Trophoblast cell (in vitro differentiated cells and primary cell): ENCODE results near the gene PSMD6.

Source experiments
- DNase-seq, 2 donors: peaks; one replicate each; pipeline ENCODE4 v3.0.0-alpha.2; 2016
- H2AFZ ChIP-seq: 2 replicates; pipeline ENCODE4 v1.6.1; 2013; ENCODE audit warnings: low read length, moderate library complexity, mild to moderate bottlenecking; ENCODE audit not compliant: insufficient read depth, poor library complexity
- H2AK5ac ChIP-seq: 2 replicates; pipeline ENCODE4 v1.6.1; 2013; ENCODE audit warnings: mild to moderate bottlenecking, low read length
- H2BK120ac ChIP-seq: 2 replicates; pipeline ENCODE4 v1.6.1; 2013; ENCODE audit warnings: low read length, mild to moderate bottlenecking, moderate library complexity; ENCODE audit not compliant: insufficient read depth, poor library complexity
- H2BK12ac ChIP-seq: 2 replicates; pipeline ENCODE4 v1.6.1; 2013; ENCODE audit warnings: mild to moderate bottlenecking, low read length, moderate library complexity
- H2BK5ac ChIP-seq: 2 replicates; pipeline ENCODE4 v1.6.1; 2013; ENCODE audit warnings: low read length, low read depth, moderate library complexity, mild to moderate bottlenecking; ENCODE audit not compliant: poor library complexity
- H3K14ac ChIP-seq: 2 replicates; pipeline ENCODE4 v1.6.1; 2013; ENCODE audit warnings: mild to moderate bottlenecking, low read length
- H3K18ac ChIP-seq: 2 replicates; pipeline ENCODE4 v1.6.1; 2013; ENCODE audit warnings: mild to moderate bottlenecking, low read length
- H3K23ac ChIP-seq: 2 replicates; pipeline ENCODE4 v1.6.1; 2013; ENCODE audit warnings: low read length
- H3K27ac ChIP-seq: 2 replicates; pipeline ENCODE4 v1.5.1; 2013; ENCODE audit warnings: low read depth, mild to moderate bottlenecking, inconsistent platforms, low read length, moderate library complexity
- H3K27me3 ChIP-seq: 2 replicates; pipeline ENCODE4 v1.6.1; 2013; ENCODE audit warnings: inconsistent platforms, mild to moderate bottlenecking, low read length, moderate library complexity; ENCODE audit not compliant: insufficient read depth
- H3K36me3 ChIP-seq, 2 experiments: 1 replicate in 1 of 2; 2 replicates in 1 of 2; pipeline ENCODE4 v1.6.1; 2013; ENCODE audit warnings: low read length in 2 of 2, mild to moderate bottlenecking in 2 of 2, moderate library complexity in 1 of 2; ENCODE audit not compliant: insufficient read depth in 2 of 2, control insufficient read depth in 1 of 2
- H3K4ac ChIP-seq: 2 replicates; pipeline ENCODE4 v1.6.1; 2013; ENCODE audit warnings: low read depth, mild to moderate bottlenecking, low read length, moderate library complexity
- H3K4me1 ChIP-seq, 2 experiments: 1 replicate in 1 of 2; 2 replicates in 1 of 2; pipeline ENCODE4 v1.6.1; 2013; ENCODE audit warnings: low read length in 2 of 2, mild to moderate bottlenecking in 2 of 2, moderate library complexity in 1 of 2; ENCODE audit not compliant: insufficient read depth in 2 of 2, control insufficient read depth in 1 of 2
- H3K4me2 ChIP-seq: 2 replicates; pipeline ENCODE4 v1.6.1; 2013; ENCODE audit warnings: inconsistent platforms, mild to moderate bottlenecking, low read length, moderate library complexity
- H3K4me3 ChIP-seq: 2 replicates; pipeline ENCODE4 v1.5.1; 2013; ENCODE audit warnings: mild to moderate bottlenecking, low read depth, low read length, inconsistent platforms
- H3K79me1 ChIP-seq: one replicate; pipeline ENCODE4 v1.6.1; 2013; ENCODE audit warnings: low read length
- H3K79me2 ChIP-seq: 2 replicates; pipeline ENCODE4 v1.6.1; 2013; ENCODE audit warnings: low read length, mild to moderate bottlenecking; ENCODE audit not compliant: control insufficient read depth, insufficient read depth, poor library complexity
- H3K9ac ChIP-seq: 2 replicates; pipeline ENCODE4 v1.6.1; 2013; ENCODE audit warnings: mild to moderate bottlenecking, low read length
- H3K9me3 ChIP-seq: 2 replicates; pipeline ENCODE4 v1.6.1; 2013; ENCODE audit warnings: low read depth, mild to moderate bottlenecking, control low read depth, inconsistent platforms, low read length; ENCODE audit not compliant: insufficient read depth
- H4K12ac ChIP-seq: 2 replicates; pipeline ENCODE4 v1.6.1; 2013; ENCODE audit warnings: low read depth, mild to moderate bottlenecking, low read length, moderate library complexity
- H4K8ac ChIP-seq: 2 replicates; pipeline ENCODE4 v1.6.1; 2013; ENCODE audit warnings: low read depth, mild to moderate bottlenecking, low read length, moderate library complexity
- H4K91ac ChIP-seq: one replicate; pipeline ENCODE4 v1.6.1; 2013; ENCODE audit warnings: low read depth, mild to moderate bottlenecking, low read length, moderate library complexity
- WGBS: extraction: QIAGEN DNeasy Blood & Tissue Kit; methylation state at CpG from one replicate; pipeline ENCODE4 v1.1.7; 2013; ENCODE audit warnings: missing lambda C conversion rate; ENCODE audit not compliant: insufficient read length, insufficient coverage; ENCODE audit errors: extremely low coverage; 5-methylcytosine and 5-hydroxymethylcytosine counted together

The PSMD6 gene

GRCh38 chr3:63976872-63977200, 46.5 kb downstream of the PSMD6 start:
- Histone ChIP-seq H3K27me3 (no peaks in the 10 kb centered on the region), H4K8ac (no peak overlapping the region), H2AK5ac (no peak overlapping the region), H3K36me3 (peaks cover 7 to 17% of the 10 kb centered on the region in 2 experiments), H3K27ac (no peak overlapping the region), H2AFZ (no peak overlapping the region), H3K23ac (no peak overlapping the region), H4K91ac (no peak overlapping the region), H2BK12ac (no peak overlapping the region), H3K79me2 (no peaks in the 10 kb centered on the region), H3K79me1 (peaks cover 2% of the 10 kb centered on the region), H3K14ac (no peak overlapping the region), H3K4me2 (no peak overlapping the region), H4K12ac (no peak overlapping the region), H3K9ac (no peak overlapping the region), H3K4me1 (peaks cover 4 to 6% of the 10 kb centered on the region in 2 experiments), H2BK5ac (no peak overlapping the region), H2BK120ac (no peak overlapping the region), H3K4ac (no peak overlapping the region), H3K18ac (no peak overlapping the region), H3K4me3 (no peak overlapping the region), H3K9me3 (no peaks in the 10 kb centered on the region)
- whole genome bisulfite sequencing = no CpG with 5 or more reads among the region's 2 CpGs
- no peak for DNase-seq

GRCh38 chr3:63976161-63976871, 47.0 kb downstream of the PSMD6 start:
- no peak overlapping the region for H2AK5ac ChIP-seq
- peaks cover 2% of the 10 kb centered on the region for H3K79me1 ChIP-seq
- peak; percentile 57 to 95 for DNase-seq
- no peak overlapping the region for H2BK5ac ChIP-seq
- H4K8ac ChIP-seq = no peak overlapping the region
- H2BK12ac ChIP-seq = no peak overlapping the region
- no peak overlapping the region for H3K27ac ChIP-seq
- peaks cover 7 to 17% of the 10 kb centered on the region in 2 experiments for H3K36me3 ChIP-seq
- no peak overlapping the region for H4K91ac ChIP-seq
- H2BK120ac ChIP-seq = no peak overlapping the region
- H3K9me3 ChIP-seq = no peaks in the 10 kb centered on the region
- no peak overlapping the region for H4K12ac ChIP-seq
- no peak overlapping the region for H2AFZ ChIP-seq
- no peaks in the 10 kb centered on the region for H3K79me2 ChIP-seq
- no peak overlapping the region for H3K23ac ChIP-seq
- no peak overlapping the region for H3K9ac ChIP-seq
- H3K18ac ChIP-seq = no peak overlapping the region
- peaks cover 4 to 6% of the 10 kb centered on the region in 2 experiments for H3K4me1 ChIP-seq
- no peak overlapping the region for H3K4me2 ChIP-seq
- H3K14ac ChIP-seq = no peak overlapping the region
- H3K4ac ChIP-seq = no peak overlapping the region
- WGBS = no CpG with 5 or more reads among the region's 4 CpGs
- no peaks in the 10 kb centered on the region for H3K27me3 ChIP-seq
- H3K4me3 ChIP-seq = no peak overlapping the region

DNA sequence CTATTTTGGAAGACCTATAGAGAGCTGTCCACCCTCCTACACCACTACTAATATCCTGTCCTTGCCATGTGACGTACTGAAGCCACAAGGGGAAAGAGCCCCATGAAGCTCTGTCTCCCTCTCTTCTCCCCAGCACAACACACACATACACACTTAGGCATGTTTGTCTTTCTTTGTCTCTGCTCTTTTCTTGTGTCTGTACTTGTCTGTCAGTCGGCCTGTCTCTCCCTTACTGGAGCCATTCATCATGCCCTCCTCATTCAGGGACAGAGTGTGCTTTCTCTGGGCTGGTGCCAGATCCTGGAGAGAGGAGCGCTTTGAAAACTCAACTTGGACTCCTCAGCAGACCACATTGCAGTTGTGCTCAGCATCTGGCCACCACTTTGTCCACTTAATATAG, 47.6 kb downstream of the PSMD6 start:
- H3K27me3 ChIP-seq = no peaks in the 10 kb centered on the region
- no peaks in the 10 kb centered on the region for H3K79me2 ChIP-seq
- H3K36me3 ChIP-seq = peaks cover 3 to 12% of the 10 kb centered on the region in 2 experiments
- H4K12ac ChIP-seq = no peak overlapping the region
- no peak overlapping the region for H4K8ac ChIP-seq
- H3K4me2 ChIP-seq = no peak overlapping the region
- H2BK5ac ChIP-seq = no peak overlapping the region
- peaks cover 2% of the 10 kb centered on the region for H3K79me1 ChIP-seq
- H2AFZ ChIP-seq = no peak overlapping the region
- H3K4me1 ChIP-seq = peaks cover 7 to 10% of the 10 kb centered on the region in 2 experiments
- no peak overlapping the region for H3K14ac ChIP-seq
- H3K23ac ChIP-seq = no peak overlapping the region
- H3K9me3 ChIP-seq = no peaks in the 10 kb centered on the region
- no peak overlapping the region for H2BK120ac ChIP-seq
- no peak for DNase-seq
- H2AK5ac ChIP-seq = no peak overlapping the region
- no peak overlapping the region for H4K91ac ChIP-seq
- WGBS = no CpG with 5 or more reads among the region's 3 CpGs
- no peak overlapping the region for H3K27ac ChIP-seq
- no peak overlapping the region for H3K9ac ChIP-seq
- H2BK12ac ChIP-seq = no peak overlapping the region
- no peak overlapping the region for H3K4me3 ChIP-seq
- H3K18ac ChIP-seq = no peak overlapping the region
- H3K4ac ChIP-seq = no peak overlapping the region

DNA sequence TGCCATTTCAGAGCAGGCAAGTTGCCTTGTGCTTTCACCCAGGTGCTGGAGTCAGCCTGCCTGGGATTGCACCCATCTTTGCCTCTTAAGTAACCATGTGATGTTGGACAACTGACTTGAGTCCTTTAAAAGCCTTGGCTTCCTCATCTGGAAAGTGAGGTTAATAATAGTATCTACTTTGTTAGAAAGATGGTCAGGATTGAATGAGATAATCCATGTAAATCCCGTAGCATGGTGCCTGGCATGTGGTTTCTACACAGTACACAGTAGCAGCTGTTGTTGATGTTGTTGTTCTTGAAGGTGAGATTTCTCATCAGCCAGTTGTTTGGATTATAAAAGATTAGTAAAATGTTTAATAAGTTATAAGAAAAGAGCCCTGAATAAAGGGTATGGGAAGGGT, 48.8 kb downstream of the PSMD6 start:
- Histone ChIP-seq H3K27me3 (no peaks in the 10 kb centered on the region), H3K79me1 (peaks cover 2% of the 10 kb centered on the region), H3K18ac (no peak overlapping the region), H2BK5ac (no peak overlapping the region), H3K4me1 (peaks cover 9 to 12% of the 10 kb centered on the region in 2 experiments), H4K91ac (no peak overlapping the region), H2BK120ac (no peak overlapping the region), H3K23ac (peak overlapping the region; percentile 67), H2BK12ac (no peak overlapping the region), H3K4me2 (no peak overlapping the region), H3K36me3 (peaks cover 2 to 4% of the 10 kb centered on the region in 2 experiments), H4K8ac (no peak overlapping the region), H3K27ac (no peak overlapping the region), H3K9me3 (no peaks in the 10 kb centered on the region), H3K79me2 (no peaks in the 10 kb centered on the region), H3K4me3 (no peak overlapping the region), H4K12ac (no peak overlapping the region), H3K14ac (no peak overlapping the region), H2AK5ac (no peak overlapping the region), H2AFZ (no peak overlapping the region), H3K4ac (no peak overlapping the region), H3K9ac (no peak overlapping the region)
- WGBS = no CpG with 5 or more reads among the region's 1 CpG
- no peak for DNase-seq
